ENCODE measurements around the gene PRKN. TPM values are rescaled to one million over a fixed set of nuclear protein-coding genes. Genes with fewer than 3 reads are reported as not detected.

Gene PRKN
- total RNA-seq, 1 experiment from 2014 or later: 2.0 TPM

- no peak overlapping the region for H3K4me3 Mint-ChIP-seq
Observed at GRCh38 chr6:162217058-162217457, 510.5 kb downstream of the PRKN start.

More at GRCh38 chr6:162217058-162217457, 510.5 kb downstream of the PRKN start:
- H2BK15ac ChIP-seq (ENCODE audit: low read depth, low read length): no peak overlapping the region
- H2BK20ac ChIP-seq (ENCODE audit: low read depth, low read length, poor library complexity, severe bottlenecking): no peak overlapping the region
- H2BK12ac ChIP-seq (ENCODE audit: insufficient read length, low read depth, low read length): no peak overlapping the region
- Mint-ChIP-seq H3K27me3 (ENCODE audit: low read depth) (no peaks in the 10 kb centered on the region), H3K27ac (no peak overlapping the region), H3K9me3 (no peaks in the 10 kb centered on the region), H3K4me1 (peaks cover 1 to 3% of the 10 kb centered on the region in 2 experiments; a peak in 2 of 4 replicates), H3K36me3 (ENCODE audit: insufficient read depth in 1 of 3, low read depth in 3 of 3) (no peaks in the 10 kb centered on the region)
- H3K23ac ChIP-seq (ENCODE audit: insufficient read length, low read depth, low read length): no peak overlapping the region
- H3K9me3 ChIP-seq (ENCODE audit: control insufficient read depth, low read depth, low read length): no peaks in the 10 kb centered on the region
- H3K23me2 ChIP-seq (ENCODE audit: insufficient read length, low read depth, low read length, poor library complexity, severe bottlenecking): no peaks in the 10 kb centered on the region
- H3K4ac ChIP-seq (ENCODE audit: low read depth, low read length): no peak overlapping the region
- H3K27ac ChIP-seq (ENCODE audit: insufficient read length, low read depth, low read length): no peak overlapping the region
- H3K4me1 ChIP-seq (ENCODE audit: insufficient read depth, low read length): no peaks in the 10 kb centered on the region
- DNase-seq: no peak
- no peak for TF ChIP-seq CTCF (conservative IDR thresholded peaks at IDR 0.05)
- H4K5ac ChIP-seq (ENCODE audit: insufficient read length, low read depth, low read length): no peak overlapping the region
- no peaks in the 10 kb centered on the region for H4K20me1 ChIP-seq (ENCODE audit: control insufficient read depth, insufficient read depth, insufficient read length)
- H3K79me2 ChIP-seq (ENCODE audit: insufficient read depth, low read length): no peaks in the 10 kb centered on the region
- no peaks in the 10 kb centered on the region for H3K27me3 ChIP-seq (ENCODE audit: insufficient read depth, low read length)
- no peak overlapping the region for H2AFZ ChIP-seq (ENCODE audit: low read length)
- no CpG with 5 or more reads among the region's 1 CpG for WGBS (ENCODE audit: extremely low coverage, insufficient read length, low lambda C conversion rate)
- no peaks in the 10 kb centered on the region for H3K79me1 ChIP-seq (ENCODE audit: insufficient read depth, low read depth, low read length, poor library complexity, severe bottlenecking)
- no peak overlapping the region for H3K56ac ChIP-seq (ENCODE audit: insufficient read length, low read depth, low read length)
- H3K9ac ChIP-seq (ENCODE audit: extremely low read depth, insufficient read length, low read length): no peak overlapping the region
- H2AK5ac ChIP-seq (ENCODE audit: insufficient read length, low read length): no peak overlapping the region
- no peak overlapping the region for H3K4me2 ChIP-seq (ENCODE audit: insufficient read depth, insufficient read length, low read length)
- H2BK120ac ChIP-seq (ENCODE audit: low read depth, low read length, poor library complexity, severe bottlenecking): no peak overlapping the region
- no peak overlapping the region for H3K14ac ChIP-seq (ENCODE audit: insufficient read depth, low read length)
- no peak overlapping the region for H2BK5ac ChIP-seq (ENCODE audit: insufficient read length, low read length)
- no peak overlapping the region for H3T11ph ChIP-seq (ENCODE audit: low read length)
- no peak overlapping the region for H4K91ac ChIP-seq (ENCODE audit: insufficient read length, low read depth, low read length)
- no peak overlapping the region for H3K18ac ChIP-seq (ENCODE audit: insufficient read length, low read depth, low read length)
- no peak overlapping the region for H4K8ac ChIP-seq (replicated peaks; ENCODE audit: insufficient read length, low read depth, low read length)
